Erythroblast (primary cell): ENCODE measurements around the gene CIAO1.

Source experiments
- GATA1 ChIP-seq: IDR thresholded peaks from 2 replicates; pipeline ENCODE4 v1.6.1; 2011; ENCODE audit warnings: low read depth, mild to moderate bottlenecking, control low read depth, low read length, moderate library complexity
- POLR2A ChIP-seq: IDR thresholded peaks from 2 replicates; pipeline ENCODE4 v1.6.1; 2011; ENCODE audit warnings: mild to moderate bottlenecking, low read length

DNA sequence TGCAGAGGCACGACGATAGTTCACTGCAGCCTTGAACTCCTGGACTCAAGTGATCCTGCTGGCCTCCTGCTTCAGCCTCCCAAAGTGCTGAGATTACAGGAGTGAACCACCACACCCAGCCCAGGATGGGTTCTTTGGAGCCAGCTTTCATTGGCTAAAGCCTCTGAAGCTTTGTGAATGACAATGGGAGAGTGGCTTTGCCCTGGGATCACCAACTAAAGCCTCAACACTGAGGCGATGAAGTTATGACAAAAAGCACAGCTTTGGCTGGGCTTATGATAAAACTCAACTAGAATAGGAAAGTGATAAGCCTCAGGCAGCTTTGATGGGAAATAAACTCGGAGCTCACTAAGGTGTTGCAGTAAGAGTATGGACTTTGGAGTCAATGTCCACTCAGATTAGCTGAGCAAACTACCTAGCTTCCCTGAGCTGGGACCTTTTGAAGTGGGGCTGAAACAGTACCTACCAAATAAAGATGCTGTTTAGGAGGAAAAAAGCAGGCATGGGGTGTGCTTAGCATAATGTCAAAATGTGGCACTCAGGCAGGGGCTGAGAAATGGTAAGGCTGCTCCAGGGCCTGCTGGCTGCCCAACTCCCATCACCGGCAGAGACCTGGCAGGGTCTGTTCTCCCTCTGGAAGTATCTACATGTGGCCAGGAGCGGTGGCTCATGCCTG, 4.6 kb upstream of the CIAO1 start:
- TF ChIP-seq POLR2A = no peak
- TF ChIP-seq GATA1 = no peak
